ENCODE data around the gene U2SURP.
A peak's percentile ranks its signal among the peaks of the same experiment; 100 is the strongest.
"Not testable (repeated sequence)": the region's sequence is repeated elsewhere in the genome, so short reads cannot be mapped to it uniquely, and the experiment has no call there.

The U2SURP gene

DNA sequence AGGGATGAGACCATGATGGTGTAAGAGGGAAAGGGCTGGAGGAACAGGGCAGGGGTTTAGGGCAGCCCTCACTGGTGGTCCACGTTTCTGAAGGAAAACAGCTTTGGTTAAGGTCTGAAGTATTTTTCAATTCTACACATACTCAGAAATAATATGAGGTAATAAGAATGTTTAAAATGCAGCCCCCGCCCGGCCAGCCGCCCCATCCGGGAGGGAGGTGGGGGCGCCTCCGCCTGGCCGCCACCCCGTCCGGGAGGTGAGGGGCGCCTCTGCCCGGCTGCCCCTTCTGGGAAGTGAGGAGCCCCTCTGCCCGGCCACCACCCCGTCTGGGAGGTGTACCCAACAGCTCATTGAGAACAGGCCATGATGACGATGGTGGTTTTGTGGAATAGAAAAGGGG is 72.2 kb downstream of the U2SURP start:
- H3K9me3 ChIP-seq (ENCODE audit: control extremely low read depth in 1 of 5, control insufficient read depth in 4 of 5, insufficient read depth in 2 of 5, low read depth in 1 of 5, low read length in 4 of 5); H3K27me3 ChIP-seq (replicated peaks in 2 of 5; ENCODE audit: control insufficient read depth in 4 of 5, insufficient read depth in 5 of 5, low read length in 4 of 5); H3K4me3 ChIP-seq (ENCODE audit: control insufficient read depth in 1 of 7, extremely low read depth in 1 of 7, insufficient read depth in 4 of 7, low read depth in 2 of 7, low read length in 6 of 7); CTCF ChIA-PET; H3K36me3 ChIP-seq (ENCODE audit: control insufficient read depth in 4 of 4, insufficient read depth in 4 of 4, low read length in 3 of 4); DNase-seq; H3K27ac ChIP-seq (ENCODE audit: insufficient read depth in 1 of 2, low read depth in 1 of 2, low read length in 2 of 2, poor library complexity in 1 of 2, severe bottlenecking in 2 of 2); POLR2A ChIA-PET; H3K4me1 ChIP-seq (ENCODE audit: control extremely low read depth in 1 of 4, control insufficient read depth in 4 of 4, insufficient read depth in 4 of 4, low read length in 3 of 4): not testable (repeated sequence)
- WGBS (ENCODE audit: insufficient coverage) = no CpG with 5 or more reads among the region's 15 CpGs

DNA sequence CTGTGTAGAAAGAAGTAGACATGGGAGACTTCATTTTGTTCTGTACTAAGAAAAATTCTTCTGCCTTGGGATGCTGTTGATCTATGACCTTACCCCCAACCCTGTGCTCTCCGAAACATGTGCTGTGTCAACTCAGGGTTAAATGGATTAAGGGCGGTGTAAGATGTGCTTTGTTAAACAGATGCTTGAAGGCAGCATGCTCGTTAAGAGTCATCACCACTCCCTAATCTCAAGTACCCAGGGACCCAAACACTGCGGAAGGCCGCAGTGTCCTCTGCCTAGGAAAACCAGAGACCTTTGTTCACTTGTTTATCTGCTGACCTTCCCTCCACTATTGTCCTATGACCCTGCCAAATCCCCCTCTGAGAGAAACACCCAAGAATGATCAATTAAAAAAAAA is 72.6 kb downstream of the U2SURP start:
- CTCF ChIA-PET; POLR2A ChIA-PET; H3K4me3 ChIP-seq (ENCODE audit: control insufficient read depth in 1 of 7, extremely low read depth in 1 of 7, insufficient read depth in 4 of 7, low read depth in 2 of 7, low read length in 6 of 7); H3K27ac ChIP-seq (ENCODE audit: insufficient read depth in 1 of 2, low read depth in 1 of 2, low read length in 2 of 2, poor library complexity in 1 of 2, severe bottlenecking in 2 of 2); H3K36me3 ChIP-seq (ENCODE audit: control insufficient read depth in 4 of 4, insufficient read depth in 4 of 4, low read length in 3 of 4); H3K4me1 ChIP-seq (ENCODE audit: control extremely low read depth in 1 of 4, control insufficient read depth in 4 of 4, insufficient read depth in 4 of 4, low read length in 3 of 4); DNase-seq; H3K27me3 ChIP-seq (replicated peaks in 2 of 5; ENCODE audit: control insufficient read depth in 4 of 5, insufficient read depth in 5 of 5, low read length in 4 of 5); H3K9me3 ChIP-seq (ENCODE audit: control extremely low read depth in 1 of 5, control insufficient read depth in 4 of 5, insufficient read depth in 2 of 5, low read depth in 1 of 5, low read length in 4 of 5): not testable (repeated sequence)
- WGBS (ENCODE audit: insufficient coverage) = no CpG with 5 or more reads among the region's 5 CpGs

DNA sequence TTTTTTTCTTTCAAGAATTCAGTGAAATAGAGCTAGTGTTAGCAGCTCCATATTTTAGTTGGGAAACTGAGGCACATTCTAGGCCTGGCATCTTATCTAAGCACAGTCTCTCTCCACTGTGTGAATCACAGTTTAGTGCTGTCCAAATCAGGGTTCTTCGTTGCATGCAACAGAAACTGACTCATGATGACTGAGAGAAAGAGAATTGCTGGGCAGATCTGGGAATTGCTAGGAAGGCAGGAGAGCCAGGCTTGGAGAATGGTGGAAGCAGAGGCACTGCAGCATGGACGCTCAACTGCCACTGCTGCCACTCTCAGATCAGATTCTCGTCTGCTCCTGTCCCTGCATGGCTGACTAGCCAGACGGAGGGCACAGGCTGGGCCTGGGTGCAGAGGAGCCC is 77.5 kb downstream of the U2SURP start:
- CTCF ChIA-PET = no interaction called here
- H3K36me3 ChIP-seq (ENCODE audit: control insufficient read depth in 4 of 4, insufficient read depth in 4 of 4, low read length in 3 of 4) = no peaks in the 10 kb centered on the region
- POLR2A ChIA-PET = no interaction called here

DNA sequence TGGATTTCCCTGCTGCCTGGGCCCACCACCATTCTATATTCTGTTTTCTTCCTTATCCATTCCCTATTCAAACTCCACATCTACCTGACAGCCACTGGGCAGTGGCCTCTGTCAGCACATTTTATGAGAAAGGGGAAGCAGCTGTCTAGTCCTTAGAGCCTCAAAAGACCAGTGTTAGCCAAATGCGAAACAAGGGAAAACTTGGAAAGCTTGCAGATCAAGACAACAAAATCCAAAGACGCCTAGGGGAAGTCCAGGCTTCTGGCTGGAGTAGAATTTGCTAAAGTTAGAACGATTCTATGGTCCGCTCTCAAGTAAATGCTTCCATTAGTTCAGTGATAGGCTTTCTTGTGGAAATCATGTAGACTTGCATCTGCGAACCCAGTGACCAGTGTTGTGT is 78.8 kb downstream of the U2SURP start:
- no peak overlapping the region for H3K27ac ChIP-seq (ENCODE audit: insufficient read depth in 1 of 2, low read depth in 1 of 2, low read length in 2 of 2, poor library complexity in 1 of 2, severe bottlenecking in 2 of 2)
- DNase-seq = no peak
- H3K4me3 ChIP-seq (ENCODE audit: control insufficient read depth in 1 of 7, extremely low read depth in 1 of 7, insufficient read depth in 4 of 7, low read depth in 2 of 7, low read length in 6 of 7) = no peak overlapping the region
- CTCF ChIA-PET = no interaction called here
- H3K9me3 ChIP-seq (ENCODE audit: control extremely low read depth in 1 of 5, control insufficient read depth in 4 of 5, insufficient read depth in 2 of 5, low read depth in 1 of 5, low read length in 4 of 5) = peaks cover 0 to 2% (median 0%) of the 10 kb centered on the region in 5 experiments
- H3K27me3 ChIP-seq (replicated peaks in 2 of 5; ENCODE audit: control insufficient read depth in 4 of 5, insufficient read depth in 5 of 5, low read length in 4 of 5) = no peaks in the 10 kb centered on the region
- H3K4me1 ChIP-seq (ENCODE audit: control extremely low read depth in 1 of 4, control insufficient read depth in 4 of 4, insufficient read depth in 4 of 4, low read length in 3 of 4) = peaks cover 0 to 14% (median 2%) of the 10 kb centered on the region in 4 experiments
- WGBS (ENCODE audit: insufficient coverage) = 97% methylated on average over 4 of the region's 5 CpGs
- no peaks in the 10 kb centered on the region for H3K36me3 ChIP-seq (ENCODE audit: control insufficient read depth in 4 of 4, insufficient read depth in 4 of 4, low read length in 3 of 4)
- POLR2A ChIA-PET = no interaction called here

More for the DNA sequence above, 77.5 kb downstream of the U2SURP start:
- H3K27ac ChIP-seq (ENCODE audit: insufficient read depth in 1 of 2, low read depth in 1 of 2, low read length in 2 of 2, poor library complexity in 1 of 2, severe bottlenecking in 2 of 2) = no peak overlapping the region
- peaks cover 0 to 2% (median 0%) of the 10 kb centered on the region in 5 experiments for H3K9me3 ChIP-seq (ENCODE audit: control extremely low read depth in 1 of 5, control insufficient read depth in 4 of 5, insufficient read depth in 2 of 5, low read depth in 1 of 5, low read length in 4 of 5)
- H3K27me3 ChIP-seq (replicated peaks in 2 of 5; ENCODE audit: control insufficient read depth in 4 of 5, insufficient read depth in 5 of 5, low read length in 4 of 5) = no peaks in the 10 kb centered on the region
- peaks cover 0 to 10% (median 0%) of the 10 kb centered on the region in 4 experiments for H3K4me1 ChIP-seq (ENCODE audit: control extremely low read depth in 1 of 4, control insufficient read depth in 4 of 4, insufficient read depth in 4 of 4, low read length in 3 of 4)
- no peak for DNase-seq
- no peak overlapping the region for H3K4me3 ChIP-seq (ENCODE audit: control insufficient read depth in 1 of 7, extremely low read depth in 1 of 7, insufficient read depth in 4 of 7, low read depth in 2 of 7, low read length in 6 of 7)
- 98% methylated on average over 4 of the region's 4 CpGs for WGBS (ENCODE audit: insufficient coverage)

DNA sequence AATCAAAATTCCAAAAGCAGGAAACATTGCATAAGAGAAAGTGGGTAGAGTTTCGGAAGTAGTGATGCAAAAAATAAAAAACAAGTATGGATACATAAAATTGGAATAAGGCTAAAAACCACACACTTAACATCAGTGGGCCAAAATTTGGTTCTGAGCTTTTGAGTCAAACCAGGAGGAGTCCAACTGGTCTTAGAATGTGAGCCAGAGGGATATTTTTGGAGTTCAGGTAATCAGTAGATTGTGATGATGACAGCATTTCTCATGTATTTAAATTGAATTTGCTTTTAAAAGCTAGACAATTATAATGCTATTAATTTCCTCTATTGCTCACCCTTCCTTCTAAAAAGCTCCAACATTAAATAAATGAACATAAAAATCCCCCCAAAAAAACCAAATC is 80.0 kb downstream of the U2SURP start:
- POLR2A ChIA-PET = no interaction called here
- H3K9me3 ChIP-seq (ENCODE audit: control extremely low read depth in 1 of 5, control insufficient read depth in 4 of 5, insufficient read depth in 2 of 5, low read depth in 1 of 5, low read length in 4 of 5) = peaks cover 0 to 2% (median 0%) of the 10 kb centered on the region in 5 experiments
- H3K27ac ChIP-seq (ENCODE audit: insufficient read depth in 1 of 2, low read depth in 1 of 2, low read length in 2 of 2, poor library complexity in 1 of 2, severe bottlenecking in 2 of 2) = no peak overlapping the region
- H3K4me3 ChIP-seq (ENCODE audit: control insufficient read depth in 1 of 7, extremely low read depth in 1 of 7, insufficient read depth in 4 of 7, low read depth in 2 of 7, low read length in 6 of 7) = no peak overlapping the region
- H3K36me3 ChIP-seq (ENCODE audit: control insufficient read depth in 4 of 4, insufficient read depth in 4 of 4, low read length in 3 of 4) = no peaks in the 10 kb centered on the region
- DNase-seq = no peak
- no CpG with 5 or more reads among the region's 1 CpG for WGBS (ENCODE audit: insufficient coverage)
- H3K4me1 ChIP-seq (ENCODE audit: control extremely low read depth in 1 of 4, control insufficient read depth in 4 of 4, insufficient read depth in 4 of 4, low read length in 3 of 4) = peaks cover 0 to 14% (median 3%) of the 10 kb centered on the region in 4 experiments
- CTCF ChIA-PET = interaction anchor here (0.7 kb wide), 1 partner anchor 15 kb away, joined by 3 read pairs; no protein-coding TSS in a partner anchor
- H3K27me3 ChIP-seq (replicated peaks in 2 of 5; ENCODE audit: control insufficient read depth in 4 of 5, insufficient read depth in 5 of 5, low read length in 4 of 5) = no peaks in the 10 kb centered on the region

DNA sequence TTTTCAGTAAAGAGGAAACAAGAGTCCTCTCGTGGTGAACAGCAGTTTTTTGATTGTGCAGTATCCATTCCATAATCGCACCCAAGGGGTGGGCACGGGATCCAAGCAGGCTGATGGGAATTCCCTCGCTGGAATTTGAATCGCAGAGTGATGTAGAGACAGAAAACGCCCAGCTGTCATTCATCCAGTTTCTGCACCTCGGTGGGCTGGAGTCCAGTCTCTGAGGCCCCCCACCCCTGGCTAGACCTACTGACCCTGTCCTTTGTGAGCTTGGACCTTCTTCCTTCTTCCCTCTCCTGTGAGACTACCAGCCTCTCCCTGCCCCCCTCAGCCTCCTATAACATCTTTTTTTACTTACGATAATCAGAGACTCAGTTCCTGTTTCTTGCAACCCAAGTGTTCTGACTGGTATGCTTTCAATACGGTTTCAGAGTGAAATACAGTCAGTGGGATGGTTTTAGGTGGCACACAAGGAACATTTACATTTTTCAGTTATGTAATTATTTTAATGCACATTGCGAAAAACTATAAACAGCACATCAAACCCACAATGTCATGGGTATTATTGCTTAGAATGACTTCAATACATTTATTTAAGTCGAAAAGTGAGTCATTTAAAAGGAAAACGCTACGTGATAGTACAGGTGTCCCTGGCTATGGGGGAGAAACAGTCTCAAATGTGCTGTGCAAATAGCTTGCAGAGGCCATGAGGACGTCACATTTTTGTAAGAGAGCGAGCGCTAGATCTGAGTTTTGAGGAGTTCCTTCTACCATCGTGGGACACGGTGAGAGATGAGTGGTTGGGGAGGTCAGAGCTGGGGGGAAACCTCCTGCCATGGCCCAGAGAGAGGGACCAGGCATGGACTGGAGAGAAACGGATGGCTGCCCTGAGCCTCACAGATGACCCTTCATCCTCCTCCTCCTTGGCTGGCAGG is 80.7 kb downstream of the U2SURP start:
- DNase-seq = peak in 2 of 3 donors; percentile 21 to 25
- ChIA-PET CTCF (interaction anchor here (0.7 kb wide), 1 partner anchor 15 kb away, joined by 3 read pairs; no protein-coding TSS in a partner anchor), POLR2A (no interaction called here)
- Histone ChIP-seq H3K4me1 (ENCODE audit: control extremely low read depth in 1 of 4, control insufficient read depth in 4 of 4, insufficient read depth in 4 of 4, low read length in 3 of 4) (peaks cover 0 to 14% (median 3%) of the 10 kb centered on the region in 4 experiments), H3K4me3 (ENCODE audit: control insufficient read depth in 1 of 7, extremely low read depth in 1 of 7, insufficient read depth in 4 of 7, low read depth in 2 of 7, low read length in 6 of 7) (no peak overlapping the region), H3K27ac (ENCODE audit: insufficient read depth in 1 of 2, low read depth in 1 of 2, low read length in 2 of 2, poor library complexity in 1 of 2, severe bottlenecking in 2 of 2) (no peak overlapping the region), H3K36me3 (ENCODE audit: control insufficient read depth in 4 of 4, insufficient read depth in 4 of 4, low read length in 3 of 4) (no peaks in the 10 kb centered on the region), H3K9me3 (ENCODE audit: control extremely low read depth in 1 of 5, control insufficient read depth in 4 of 5, insufficient read depth in 2 of 5, low read depth in 1 of 5, low read length in 4 of 5) (peaks cover 0 to 2% (median 0%) of the 10 kb centered on the region in 5 experiments), H3K27me3 (replicated peaks in 2 of 5; ENCODE audit: control insufficient read depth in 4 of 5, insufficient read depth in 5 of 5, low read length in 4 of 5) (no peaks in the 10 kb centered on the region)
- WGBS (ENCODE audit: insufficient coverage) = 91% methylated on average over 15 of the region's 19 CpGs

DNA sequence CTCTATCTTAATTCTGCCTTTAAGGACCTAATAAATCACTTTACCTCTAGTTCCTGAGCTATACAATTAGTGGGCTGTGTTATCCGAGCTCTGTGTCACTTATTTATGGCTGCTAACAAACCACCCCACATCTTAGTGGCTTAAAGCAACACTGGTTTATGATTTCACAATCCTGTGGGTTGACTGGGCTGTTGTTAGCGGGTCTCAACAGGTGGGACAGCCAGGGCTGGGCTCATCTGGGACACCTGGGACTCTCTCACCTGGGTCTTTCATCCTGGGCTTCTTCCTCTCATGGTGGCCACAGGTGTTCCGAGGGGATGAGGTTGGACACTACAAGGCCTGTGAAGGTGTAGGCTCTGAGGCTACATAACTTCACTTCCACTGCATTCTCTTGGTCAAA is 82.4 kb downstream of the U2SURP start:
- no CpG with 5 or more reads among the region's 3 CpGs for WGBS (ENCODE audit: insufficient coverage)
- DNase-seq = peak in 2 of 3 donors; percentile 3 to 6
- ChIA-PET POLR2A (no interaction called here), CTCF (interaction anchor here (0.9 kb wide), 1 partner anchor 14 kb away, joined by 3 read pairs; no protein-coding TSS in a partner anchor)
- Histone ChIP-seq H3K9me3 (ENCODE audit: control extremely low read depth in 1 of 5, control insufficient read depth in 4 of 5, insufficient read depth in 2 of 5, low read depth in 1 of 5, low read length in 4 of 5) (peaks cover 0 to 2% (median 0%) of the 10 kb centered on the region in 5 experiments), H3K4me3 (ENCODE audit: control insufficient read depth in 1 of 7, extremely low read depth in 1 of 7, insufficient read depth in 4 of 7, low read depth in 2 of 7, low read length in 6 of 7) (no peak overlapping the region), H3K36me3 (ENCODE audit: control insufficient read depth in 4 of 4, insufficient read depth in 4 of 4, low read length in 3 of 4) (no peaks in the 10 kb centered on the region), H3K4me1 (ENCODE audit: control extremely low read depth in 1 of 4, control insufficient read depth in 4 of 4, insufficient read depth in 4 of 4, low read length in 3 of 4) (peaks cover 0 to 14% (median 3%) of the 10 kb centered on the region in 4 experiments), H3K27me3 (replicated peaks in 2 of 5; ENCODE audit: control insufficient read depth in 4 of 5, insufficient read depth in 5 of 5, low read length in 4 of 5) (no peaks in the 10 kb centered on the region), H3K27ac (ENCODE audit: insufficient read depth in 1 of 2, low read depth in 1 of 2, low read length in 2 of 2, poor library complexity in 1 of 2, severe bottlenecking in 2 of 2) (no peak overlapping the region)

All from common myeloid progenitor, CD34-positive (primary cell).